HT1080 (cell line): Measurements from ENCODE around the gene CLUH. TPM values are rescaled to one million over a fixed set of nuclear protein-coding genes. Genes with fewer than 3 reads are reported as not detected.

Experiments used
- DNase-seq: peaks from one replicate; pipeline ENCODE4 v3.0.0-alpha.2; 2015; ENCODE audit warnings: low read depth
- polyA plus RNA-seq, 2 experiments: library from polyadenylated mRNA; depleted of rRNA; stranded (reverse); fragments of >200 nt; gene quantifications; 2 replicates each; pipeline ENCODE4 v1.2.3, GENCODE V29; 2015
- total RNA-seq: library from RNA; depleted of rRNA; stranded (reverse); fragments of >200 nt; shearing (Covaris generic); gene quantifications from 2 replicates; pipeline ENCODE4 v1.2.3, GENCODE V29; 2014; rRNA removed

Gene CLUH, protein sequence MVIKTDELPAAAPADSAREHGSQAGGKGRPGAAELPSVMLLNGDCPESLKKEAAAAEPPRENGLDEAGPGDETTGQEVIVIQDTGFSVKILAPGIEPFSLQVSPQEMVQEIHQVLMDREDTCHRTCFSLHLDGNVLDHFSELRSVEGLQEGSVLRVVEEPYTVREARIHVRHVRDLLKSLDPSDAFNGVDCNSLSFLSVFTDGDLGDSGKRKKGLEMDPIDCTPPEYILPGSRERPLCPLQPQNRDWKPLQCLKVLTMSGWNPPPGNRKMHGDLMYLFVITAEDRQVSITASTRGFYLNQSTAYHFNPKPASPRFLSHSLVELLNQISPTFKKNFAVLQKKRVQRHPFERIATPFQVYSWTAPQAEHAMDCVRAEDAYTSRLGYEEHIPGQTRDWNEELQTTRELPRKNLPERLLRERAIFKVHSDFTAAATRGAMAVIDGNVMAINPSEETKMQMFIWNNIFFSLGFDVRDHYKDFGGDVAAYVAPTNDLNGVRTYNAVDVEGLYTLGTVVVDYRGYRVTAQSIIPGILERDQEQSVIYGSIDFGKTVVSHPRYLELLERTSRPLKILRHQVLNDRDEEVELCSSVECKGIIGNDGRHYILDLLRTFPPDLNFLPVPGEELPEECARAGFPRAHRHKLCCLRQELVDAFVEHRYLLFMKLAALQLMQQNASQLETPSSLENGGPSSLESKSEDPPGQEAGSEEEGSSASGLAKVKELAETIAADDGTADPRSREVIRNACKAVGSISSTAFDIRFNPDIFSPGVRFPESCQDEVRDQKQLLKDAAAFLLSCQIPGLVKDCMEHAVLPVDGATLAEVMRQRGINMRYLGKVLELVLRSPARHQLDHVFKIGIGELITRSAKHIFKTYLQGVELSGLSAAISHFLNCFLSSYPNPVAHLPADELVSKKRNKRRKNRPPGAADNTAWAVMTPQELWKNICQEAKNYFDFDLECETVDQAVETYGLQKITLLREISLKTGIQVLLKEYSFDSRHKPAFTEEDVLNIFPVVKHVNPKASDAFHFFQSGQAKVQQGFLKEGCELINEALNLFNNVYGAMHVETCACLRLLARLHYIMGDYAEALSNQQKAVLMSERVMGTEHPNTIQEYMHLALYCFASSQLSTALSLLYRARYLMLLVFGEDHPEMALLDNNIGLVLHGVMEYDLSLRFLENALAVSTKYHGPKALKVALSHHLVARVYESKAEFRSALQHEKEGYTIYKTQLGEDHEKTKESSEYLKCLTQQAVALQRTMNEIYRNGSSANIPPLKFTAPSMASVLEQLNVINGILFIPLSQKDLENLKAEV (N-terminal part only)
- total RNA-seq, result 75.8 and 81.0 TPM in 2 replicates
- 32.1 and 35.0 TPM in 2 replicates for polyA plus RNA-seq (2015; cell fraction: cytosol; rRNA removed)
- polyA plus RNA-seq (2015; cell fraction: nucleus; rRNA removed), result 157 and 174 TPM in 2 replicates

- DNase-seq, result peak; percentile 95
These were observed at the start of gene CLUH for GRCh38 chr17:2711608-2712299. Gene CLUH, minus strand, starts transcription at chr17:2711764. Its CDS starts 103 bp downstream, at chr17:2711661.

GRCh38 chr17:2758870-2759269, 47.3 kb upstream of the CLUH start:
- DNase-seq, result no peak

DNA sequence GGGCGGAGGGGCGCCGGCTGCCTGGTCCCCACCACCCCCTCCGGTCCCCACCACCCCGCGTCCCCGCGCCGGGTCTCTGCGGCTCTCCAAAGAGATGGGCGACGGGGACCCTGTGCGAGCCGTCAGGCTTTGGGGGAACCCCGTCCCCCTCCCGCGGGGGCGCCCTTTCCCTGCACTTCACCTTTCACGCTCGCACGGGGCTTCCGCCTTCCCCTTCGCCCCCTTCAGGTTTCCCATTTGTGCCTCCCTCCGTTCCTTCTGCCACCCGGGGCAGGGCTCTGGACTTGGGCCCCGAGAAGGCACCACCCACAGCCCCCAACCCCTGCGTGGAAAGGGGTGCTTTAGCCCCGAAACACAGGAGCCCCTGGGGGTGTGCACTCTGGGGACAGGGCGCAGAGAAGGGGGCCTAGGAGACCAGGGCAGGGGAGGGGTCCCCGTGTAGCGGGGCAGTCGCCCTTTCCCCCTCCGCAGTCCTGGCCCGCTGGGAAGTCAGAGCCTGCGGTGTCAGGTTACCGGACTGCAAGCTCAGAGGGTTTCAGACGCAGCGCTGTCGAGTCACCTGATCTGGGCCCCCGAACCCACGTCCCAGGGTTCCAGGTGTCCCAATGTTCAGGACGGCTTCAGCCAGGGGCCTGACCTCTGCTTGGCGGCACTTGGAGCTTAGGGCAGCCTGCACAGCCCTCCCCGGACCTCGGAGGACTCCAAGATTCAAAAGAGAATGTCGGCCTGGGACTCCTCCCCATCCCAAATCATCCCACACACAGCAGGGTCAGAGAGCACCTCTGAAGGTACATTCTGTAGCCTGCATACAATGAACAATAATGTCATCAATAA, 44.5 kb upstream of the CLUH start:
- no peak for DNase-seq

GRCh38 chr17:2751491-2751890, 39.9 kb upstream of the CLUH start:
- no peak for DNase-seq

GRCh38 chr17:2750721-2751120, 39.2 kb upstream of the CLUH start:
- no peak for DNase-seq

DNA sequence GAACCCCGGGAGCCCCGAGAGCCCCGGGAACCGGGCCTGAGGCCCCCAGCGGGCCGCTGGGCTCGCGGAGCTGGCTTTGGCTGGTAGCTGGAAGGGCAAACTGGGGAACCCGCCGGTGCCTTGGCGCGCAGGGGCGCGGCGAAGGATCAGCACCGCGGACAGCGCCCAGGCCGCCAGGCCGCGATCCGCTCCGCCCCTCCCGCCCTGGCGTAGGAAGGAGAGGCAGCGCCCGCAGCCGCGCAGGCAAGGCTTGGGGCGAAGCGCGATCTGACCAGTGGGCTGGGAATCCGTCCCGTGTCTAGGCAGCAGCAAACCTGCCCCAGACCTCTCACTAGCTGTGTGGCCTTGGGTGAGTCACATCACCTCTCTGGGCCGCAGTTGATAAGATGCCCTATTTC, 38.2 kb upstream of the CLUH start:
- DNase-seq, result peak; percentile 68

DNA sequence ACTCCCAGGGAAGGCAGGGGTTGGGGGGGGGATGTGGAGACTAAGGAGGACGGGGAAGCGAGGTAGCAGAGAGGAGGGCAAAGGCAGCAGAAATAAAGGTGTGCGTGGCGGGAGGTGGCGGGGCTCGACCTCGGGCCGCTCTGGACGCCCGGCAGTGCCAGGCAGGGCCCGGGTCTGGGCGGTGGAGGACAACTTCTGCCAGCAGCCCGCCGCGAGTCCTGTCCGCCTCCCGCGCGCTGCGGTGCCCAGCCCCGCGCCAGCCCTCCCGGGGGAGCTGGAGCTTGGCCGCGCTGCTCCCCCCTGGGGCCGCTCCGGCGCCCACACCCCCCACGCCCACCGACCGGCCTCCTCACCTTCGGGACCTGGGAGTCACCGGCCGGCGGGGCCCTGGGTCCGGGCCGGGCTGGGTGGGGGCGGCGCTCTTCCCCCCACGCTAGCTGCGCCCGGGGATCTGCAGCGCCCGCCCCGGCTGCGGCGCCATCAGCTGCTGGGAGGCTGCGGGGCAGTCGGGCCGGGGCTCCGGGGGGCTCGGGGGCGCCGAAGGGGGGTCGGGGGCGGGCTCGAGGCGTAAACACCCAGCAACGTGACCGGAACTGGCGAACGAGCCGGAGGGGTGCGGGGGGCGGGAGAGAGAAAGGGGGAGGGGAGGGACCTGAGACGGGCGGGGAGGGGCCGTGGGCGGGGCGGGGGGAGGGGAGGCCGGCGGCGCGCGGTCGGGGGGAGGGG, 37.7 kb upstream of the CLUH start, which contains the start of gene CCDC92B:
TSS of gene CCDC92B (minus strand) at position 595 of the 726 bp plus-strand sequence. CDS start 14,507 bp downstream, outside the sequence.
- DNase-seq, result no peak

DNA sequence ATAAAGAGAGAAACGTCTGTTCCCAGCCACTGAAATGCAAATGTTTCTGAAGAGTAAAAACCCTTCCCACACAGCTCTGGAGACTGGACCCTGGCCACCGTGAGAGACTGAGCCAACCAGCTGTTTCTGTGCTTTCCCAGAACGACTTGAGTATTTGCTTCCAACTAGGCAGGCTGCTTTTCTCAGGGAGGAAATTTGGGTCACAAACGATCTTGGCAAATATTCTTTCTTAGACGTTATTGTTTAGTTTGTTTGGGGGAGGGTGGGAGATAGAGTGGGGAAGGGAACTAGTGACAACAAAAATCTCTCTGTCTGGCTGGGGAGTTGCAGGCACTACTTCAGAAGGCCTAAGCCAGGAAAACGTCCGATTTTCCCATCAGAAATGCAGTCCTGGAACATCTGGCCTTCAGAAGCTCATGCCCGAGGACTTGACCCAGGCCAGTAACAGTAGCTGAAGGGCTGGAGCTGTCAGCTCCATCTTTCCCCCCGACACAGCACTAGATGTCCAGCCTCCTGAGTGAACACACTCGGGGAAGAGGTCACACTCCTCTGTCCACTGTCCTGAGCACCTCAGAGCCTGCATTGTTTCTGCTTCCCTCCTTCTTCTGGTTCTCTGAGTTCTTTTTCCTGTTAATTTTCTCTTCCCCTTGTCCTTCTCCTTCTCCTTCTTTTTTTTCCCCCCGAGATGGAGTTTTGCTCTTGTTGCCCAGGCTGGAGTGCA, 33.9 kb upstream of the CLUH start:
- no peak for DNase-seq

- DNase-seq, result no peak
These were observed 26.1 kb upstream of the CLUH start for GRCh38 chr17:2737693-2738092.

DNA sequence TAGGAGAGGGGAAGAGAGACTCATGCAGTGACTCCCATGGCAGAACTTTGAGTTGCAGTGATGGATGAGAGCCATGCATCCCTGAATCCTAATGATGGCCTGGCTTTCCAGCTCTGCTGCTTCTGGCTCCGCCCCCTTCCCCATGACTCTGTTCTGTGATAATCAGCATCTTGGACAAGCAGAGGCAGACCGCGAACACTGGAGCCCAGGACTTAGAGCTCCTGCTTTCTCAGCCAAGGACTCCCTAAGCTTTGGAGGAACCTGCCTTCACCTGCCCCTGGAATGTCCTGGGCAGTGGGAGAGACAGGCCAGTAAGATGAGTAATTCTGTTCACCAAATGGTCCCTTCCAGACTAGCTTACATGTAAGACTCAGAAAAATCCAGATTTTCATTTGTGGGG, 25.4 kb upstream of the CLUH start:
- no peak for DNase-seq

DNA sequence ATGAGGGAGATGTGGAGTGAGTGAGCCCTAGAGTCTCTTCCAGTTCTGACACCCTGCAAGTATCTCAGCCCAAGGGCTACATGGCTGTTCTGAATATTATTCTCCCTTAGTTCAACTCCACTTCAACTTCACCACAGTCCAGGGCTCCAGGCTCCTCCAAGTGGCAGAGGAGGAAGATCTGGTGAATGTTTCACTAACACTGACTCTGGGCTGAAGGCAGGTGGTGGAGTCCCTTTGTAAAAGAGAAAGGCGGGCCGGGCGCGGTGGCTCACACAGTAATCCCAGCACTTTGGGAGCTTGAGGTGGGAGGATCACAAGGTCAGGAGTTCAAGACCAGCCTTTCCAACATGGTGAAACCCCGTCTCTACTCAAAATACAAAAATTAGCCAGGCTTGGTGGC, 24.3 kb upstream of the CLUH start:
- DNase-seq, result no peak

- no peak for DNase-seq
These were observed 23.4 kb upstream of the CLUH start for GRCh38 chr17:2734939-2735338.

GRCh38 chr17:2731807-2732206, 20.2 kb upstream of the CLUH start:
- no peak for DNase-seq

GRCh38 chr17:2730764-2731353, 19.3 kb upstream of the CLUH start:
- no peak for DNase-seq

- DNase-seq, result no peak
These were observed 13.2 kb upstream of the CLUH start for GRCh38 chr17:2724784-2725164.

- DNase-seq, result no peak
These were observed 12.6 kb upstream of the CLUH start for GRCh38 chr17:2723997-2724783.

DNA sequence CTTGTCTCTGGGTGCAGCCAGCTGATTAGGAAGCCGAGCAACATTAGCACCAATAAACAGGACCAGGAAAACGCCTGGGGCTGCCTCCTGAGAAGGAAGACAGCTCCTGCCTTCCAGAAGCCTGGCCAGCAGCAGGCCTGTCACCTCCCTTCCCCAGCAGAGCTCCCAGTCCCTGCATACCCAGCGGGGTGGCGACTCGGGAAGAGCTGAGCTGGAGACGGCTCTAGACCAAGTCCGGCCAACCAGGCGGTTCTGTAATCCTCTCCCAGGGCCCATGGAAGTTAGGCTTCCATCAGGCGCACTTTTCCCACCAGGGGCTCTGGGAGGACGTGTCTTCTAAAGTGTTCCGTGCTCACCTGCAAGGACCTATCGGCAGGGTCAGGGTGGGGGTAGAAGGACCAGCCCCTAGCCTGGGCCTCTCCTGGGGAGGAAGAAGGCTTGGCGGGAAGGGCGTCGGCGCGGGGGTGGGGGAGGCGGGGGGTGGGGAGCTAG, 12.0 kb upstream of the CLUH start:
- DNase-seq, result no peak
